ENCODE measurements around the gene NEO1.

The NEO1 gene

DNA sequence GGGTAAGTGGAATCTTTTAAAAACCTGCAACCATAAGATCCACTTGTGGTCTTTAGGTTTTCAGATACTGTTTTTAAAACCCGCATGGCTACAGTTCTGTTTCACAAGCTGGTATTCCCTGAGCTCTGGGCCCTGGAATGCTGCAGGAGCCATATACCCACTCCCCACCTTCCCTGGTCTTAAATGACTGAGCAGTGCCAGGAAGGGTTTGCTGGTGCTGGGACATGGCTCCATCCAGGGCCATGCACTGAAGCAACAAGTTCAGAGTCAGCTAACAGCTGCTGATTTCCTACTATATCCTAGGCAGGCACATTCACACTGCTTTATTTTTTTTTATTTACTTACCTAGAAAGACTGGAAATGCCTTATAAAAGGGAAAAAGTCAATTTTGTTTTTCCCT, 239.2 kb downstream of the NEO1 start:
- H3K4me2 ChIP-seq (ENCODE audit: low read depth, low read length, poor library complexity, severe bottlenecking) = no peak overlapping the region
- H3K9me3 ChIP-seq (ENCODE audit: insufficient read depth, low read length) = no peaks in the 10 kb centered on the region
- H3K4me3 ChIP-seq (ENCODE audit: insufficient read depth, low read length, poor library complexity, severe bottlenecking) = no peak overlapping the region
- H3K36me3 ChIP-seq (ENCODE audit: low read length) = no peaks in the 10 kb centered on the region
- no peaks in the 10 kb centered on the region for H3K79me2 ChIP-seq (ENCODE audit: insufficient read depth, low read length)
- H3F3A ChIP-seq (ENCODE audit: insufficient read depth) = no peaks in the 10 kb centered on the region
- no peak overlapping the region for H3K27ac ChIP-seq (ENCODE audit: low read depth, low read length)
- H3K9ac ChIP-seq (ENCODE audit: low read length) = no peak overlapping the region
- H3K9me2 ChIP-seq (replicated peaks; ENCODE audit: insufficient read depth, low read length) = no peaks in the 10 kb centered on the region
- H3K27me3 ChIP-seq (ENCODE audit: low read length) = no peaks in the 10 kb centered on the region
- H4K20me1 ChIP-seq (ENCODE audit: low read depth, low read length) = no peaks in the 10 kb centered on the region
- H2AFZ ChIP-seq (ENCODE audit: low read depth, low read length, severe bottlenecking) = no peak overlapping the region
- TF ChIP-seq EZH2phosphoT487 (conservative IDR thresholded peaks at IDR 0.05; ENCODE audit: low read length) = no peak
- TF ChIP-seq, protein P1, sequence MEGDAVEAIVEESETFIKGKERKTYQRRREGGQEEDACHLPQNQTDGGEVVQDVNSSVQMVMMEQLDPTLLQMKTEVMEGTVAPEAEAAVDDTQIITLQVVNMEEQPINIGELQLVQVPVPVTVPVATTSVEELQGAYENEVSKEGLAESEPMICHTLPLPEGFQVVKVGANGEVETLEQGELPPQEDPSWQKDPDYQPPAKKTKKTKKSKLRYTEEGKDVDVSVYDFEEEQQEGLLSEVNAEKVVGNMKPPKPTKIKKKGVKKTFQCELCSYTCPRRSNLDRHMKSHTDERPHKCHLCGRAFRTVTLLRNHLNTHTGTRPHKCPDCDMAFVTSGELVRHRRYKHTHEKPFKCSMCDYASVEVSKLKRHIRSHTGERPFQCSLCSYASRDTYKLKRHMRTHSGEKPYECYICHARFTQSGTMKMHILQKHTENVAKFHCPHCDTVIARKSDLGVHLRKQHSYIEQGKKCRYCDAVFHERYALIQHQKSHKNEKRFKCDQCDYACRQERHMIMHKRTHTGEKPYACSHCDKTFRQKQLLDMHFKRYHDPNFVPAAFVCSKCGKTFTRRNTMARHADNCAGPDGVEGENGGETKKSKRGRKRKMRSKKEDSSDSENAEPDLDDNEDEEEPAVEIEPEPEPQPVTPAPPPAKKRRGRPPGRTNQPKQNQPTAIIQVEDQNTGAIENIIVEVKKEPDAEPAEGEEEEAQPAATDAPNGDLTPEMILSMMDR (IDR thresholded peaks at IDR 0.05; ENCODE audit: insufficient read depth, low read length, poor library complexity, severe bottlenecking) = no peak

DNA sequence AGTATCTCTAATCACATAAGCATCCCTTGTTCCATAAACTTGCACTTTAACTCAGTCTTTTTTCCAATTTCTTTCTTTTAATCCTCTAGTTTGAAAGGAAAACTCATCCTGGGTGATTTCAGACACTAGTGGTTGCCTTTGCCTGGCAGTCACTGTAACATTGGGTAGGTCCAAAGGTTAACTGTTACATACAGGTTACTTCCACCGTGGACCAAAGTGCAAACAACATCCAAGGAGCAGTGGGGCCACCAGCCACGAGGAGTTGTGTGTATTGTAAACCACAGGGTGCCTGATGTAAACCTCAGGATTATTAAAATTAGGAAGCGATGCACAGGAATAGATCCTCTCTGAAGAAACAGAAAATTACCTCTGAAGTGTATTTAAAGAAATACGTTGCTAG, 241.5 kb downstream of the NEO1 start:
- H3K27ac ChIP-seq (ENCODE audit: low read depth, low read length) = no peak overlapping the region
- H3F3A ChIP-seq (ENCODE audit: insufficient read depth) = no peaks in the 10 kb centered on the region
- no peak overlapping the region for H3K9ac ChIP-seq (ENCODE audit: low read length)
- H3K9me3 ChIP-seq (ENCODE audit: insufficient read depth, low read length) = no peaks in the 10 kb centered on the region
- no peak overlapping the region for H2AFZ ChIP-seq (ENCODE audit: low read depth, low read length, severe bottlenecking)
- H3K9me2 ChIP-seq (replicated peaks; ENCODE audit: insufficient read depth, low read length) = no peaks in the 10 kb centered on the region
- TF ChIP-seq, protein P1 (IDR thresholded peaks at IDR 0.05; ENCODE audit: insufficient read depth, low read length, poor library complexity, severe bottlenecking) = no peak
- TF ChIP-seq EZH2phosphoT487 (conservative IDR thresholded peaks at IDR 0.05; ENCODE audit: low read length) = no peak
- H3K36me3 ChIP-seq (ENCODE audit: low read length) = no peaks in the 10 kb centered on the region
- H3K4me2 ChIP-seq (ENCODE audit: low read depth, low read length, poor library complexity, severe bottlenecking) = no peak overlapping the region
- H4K20me1 ChIP-seq (ENCODE audit: low read depth, low read length) = no peaks in the 10 kb centered on the region
- no peaks in the 10 kb centered on the region for H3K79me2 ChIP-seq (ENCODE audit: insufficient read depth, low read length)
- no peak overlapping the region for H3K4me3 ChIP-seq (ENCODE audit: insufficient read depth, low read length, poor library complexity, severe bottlenecking)
- no peaks in the 10 kb centered on the region for H3K27me3 ChIP-seq (ENCODE audit: low read length)

DNA sequence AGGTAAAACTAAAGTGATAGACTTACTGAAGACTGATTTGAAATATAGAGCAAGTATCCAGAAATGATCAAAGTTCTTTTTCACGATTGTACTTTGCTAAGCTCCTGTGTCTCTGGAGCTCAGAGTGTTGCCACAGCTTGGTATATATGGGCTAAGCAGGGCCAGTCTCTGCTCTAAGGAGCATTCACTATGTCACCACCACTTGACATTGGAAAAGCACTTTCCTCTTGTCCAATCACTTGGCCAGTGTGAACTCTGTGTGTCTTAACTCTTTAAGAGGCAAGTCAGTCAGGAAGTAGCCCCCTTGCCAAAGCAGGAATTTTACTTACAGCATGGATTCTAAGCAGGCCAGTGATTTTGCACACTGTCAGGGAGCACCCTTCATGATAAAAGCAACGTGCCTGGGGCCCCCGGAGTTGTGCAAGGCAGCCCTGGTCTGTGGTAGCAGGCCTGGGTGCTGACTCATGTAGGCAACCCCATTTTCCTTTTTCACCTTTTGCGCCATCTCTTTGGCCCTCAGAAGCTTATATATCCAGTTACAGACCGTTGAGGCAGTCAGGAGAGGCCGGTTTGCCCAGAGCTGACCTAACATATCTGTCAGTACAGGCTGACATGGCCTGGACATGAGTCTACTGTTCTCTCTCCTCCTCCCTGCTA, 243.5 kb downstream of the NEO1 start:
- Histone ChIP-seq H3K27ac (ENCODE audit: low read depth, low read length) (no peak overlapping the region), H4K20me1 (ENCODE audit: low read depth, low read length) (no peaks in the 10 kb centered on the region), H3K9me2 (replicated peaks; ENCODE audit: insufficient read depth, low read length) (no peaks in the 10 kb centered on the region), H3K4me2 (ENCODE audit: low read depth, low read length, poor library complexity, severe bottlenecking) (no peak overlapping the region), H3F3A (ENCODE audit: insufficient read depth) (no peaks in the 10 kb centered on the region), H3K27me3 (ENCODE audit: low read length) (no peaks in the 10 kb centered on the region), H3K79me2 (ENCODE audit: insufficient read depth, low read length) (no peaks in the 10 kb centered on the region), H3K4me3 (ENCODE audit: insufficient read depth, low read length, poor library complexity, severe bottlenecking) (no peak overlapping the region), H3K9ac (ENCODE audit: low read length) (no peak overlapping the region), H2AFZ (ENCODE audit: low read depth, low read length, severe bottlenecking) (no peak overlapping the region), H3K36me3 (ENCODE audit: low read length) (no peaks in the 10 kb centered on the region), H3K9me3 (ENCODE audit: insufficient read depth, low read length) (no peaks in the 10 kb centered on the region)
- TF ChIP-seq, protein P1 (IDR thresholded peaks at IDR 0.05; ENCODE audit: insufficient read depth, low read length, poor library complexity, severe bottlenecking) = no peak
- no peak for TF ChIP-seq EZH2phosphoT487 (conservative IDR thresholded peaks at IDR 0.05; ENCODE audit: low read length)
